ENCODE measurements around the gene IFT122.

IFT122 gene

DNA sequence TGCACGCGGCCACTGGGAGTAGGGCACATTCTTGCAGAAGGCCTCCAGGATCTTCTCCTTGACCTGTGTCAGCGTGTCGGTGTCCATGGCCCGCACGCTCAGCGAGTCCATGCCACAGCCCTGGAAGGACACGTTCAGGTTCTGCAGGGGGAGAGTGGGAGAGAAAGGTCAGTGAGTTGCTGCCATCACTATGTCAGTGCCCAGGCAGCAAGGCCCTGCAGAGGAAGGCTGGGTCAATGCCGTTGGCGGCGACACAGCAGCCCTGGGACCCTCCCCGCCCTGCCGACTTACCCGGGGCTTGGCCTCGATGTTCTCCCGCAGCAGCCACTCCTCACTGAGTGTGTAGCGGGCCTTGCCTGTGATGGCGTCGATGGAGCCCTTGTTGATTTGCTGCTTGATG is 122.8 kb downstream of the IFT122 start:
- DNase-seq, result no peak

GRCh38 chr3:129563332-129563731 is 123.3 kb downstream of the IFT122 start:
- DNase-seq, result no peak

DNA sequence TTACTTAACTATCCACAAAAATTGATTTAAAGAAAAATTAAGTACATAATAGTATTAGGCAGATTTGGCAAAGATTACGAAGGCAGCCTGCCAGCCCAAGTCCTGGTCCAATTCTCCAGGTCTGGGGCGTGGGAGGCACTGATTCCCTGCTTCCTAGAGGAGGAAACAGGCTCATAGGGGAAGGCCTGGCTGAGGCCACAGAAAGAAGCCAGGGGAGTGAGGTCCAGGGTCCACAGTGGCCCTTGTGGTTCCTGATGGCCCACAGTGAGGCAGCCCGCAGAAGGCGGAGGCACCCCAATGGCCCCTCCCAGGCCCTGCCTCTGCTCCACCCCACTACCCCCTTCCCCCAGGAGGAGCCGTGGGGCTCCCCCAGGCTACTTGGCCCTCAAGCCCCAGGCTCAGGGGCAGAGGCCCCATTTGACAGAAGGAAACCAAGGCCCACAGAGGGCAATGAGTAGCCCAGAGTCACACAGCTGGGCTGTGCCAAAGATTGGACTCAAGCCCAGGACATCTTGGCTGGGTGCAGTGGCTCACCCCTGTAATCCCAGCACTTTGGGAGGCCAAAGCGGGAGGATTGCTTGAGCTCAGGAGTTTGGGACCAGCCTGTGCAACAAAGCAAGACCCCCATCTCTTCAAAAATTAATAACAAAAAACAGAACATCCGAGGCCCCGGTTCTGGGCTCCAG is 124.0 kb downstream of the IFT122 start:
- DNase-seq, result no peak

DNA sequence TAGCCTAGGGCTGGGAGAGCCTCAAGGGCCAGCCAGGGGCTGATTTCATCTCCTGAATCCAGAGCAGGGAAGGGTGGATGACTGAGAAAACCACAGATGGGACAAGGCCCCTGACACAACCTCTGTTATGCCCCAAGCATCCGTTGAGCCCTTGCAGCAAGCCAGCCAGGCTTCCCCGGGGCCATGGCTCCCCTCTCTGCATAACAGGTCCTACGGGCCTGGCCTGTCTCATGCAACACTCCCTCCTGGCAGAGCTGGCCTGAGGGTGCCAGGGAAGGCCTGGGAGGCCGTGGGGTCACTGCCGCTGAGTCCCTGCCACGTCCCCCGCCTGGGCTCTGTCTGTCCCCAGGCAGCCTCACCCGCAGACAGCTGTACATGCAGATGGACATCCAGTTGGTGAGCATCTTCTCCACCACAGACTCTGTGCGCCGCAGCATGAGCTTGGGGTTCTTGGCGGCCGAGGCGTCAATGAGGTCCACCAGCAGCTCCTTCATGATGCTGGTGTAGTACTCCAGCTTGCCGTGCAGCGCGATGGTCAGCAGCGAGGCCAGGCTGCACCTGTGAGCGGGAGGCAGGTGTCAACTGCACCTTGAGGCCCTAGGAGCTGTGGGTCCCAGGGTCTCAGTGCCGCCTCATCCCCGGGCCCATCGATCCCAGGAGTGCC is 125.1 kb downstream of the IFT122 start:
- DNase-seq, result no peak

GRCh38 chr3:129565902-129566301 is 125.9 kb downstream of the IFT122 start:
- DNase-seq, result no peak

- no peak for DNase-seq
Measured at GRCh38 chr3:129567176-129567705, 127.2 kb downstream of the IFT122 start.

GRCh38 chr3:129567939-129568338 is 127.9 kb downstream of the IFT122 start:
- DNase-seq, result no peak

GRCh38 chr3:129569856-129570255 is 129.8 kb downstream of the IFT122 start:
- DNase-seq, result no peak

All from EL (cell line).